Measurements from ENCODE around the gene PHYKPL.

Gene PHYKPL

DNA sequence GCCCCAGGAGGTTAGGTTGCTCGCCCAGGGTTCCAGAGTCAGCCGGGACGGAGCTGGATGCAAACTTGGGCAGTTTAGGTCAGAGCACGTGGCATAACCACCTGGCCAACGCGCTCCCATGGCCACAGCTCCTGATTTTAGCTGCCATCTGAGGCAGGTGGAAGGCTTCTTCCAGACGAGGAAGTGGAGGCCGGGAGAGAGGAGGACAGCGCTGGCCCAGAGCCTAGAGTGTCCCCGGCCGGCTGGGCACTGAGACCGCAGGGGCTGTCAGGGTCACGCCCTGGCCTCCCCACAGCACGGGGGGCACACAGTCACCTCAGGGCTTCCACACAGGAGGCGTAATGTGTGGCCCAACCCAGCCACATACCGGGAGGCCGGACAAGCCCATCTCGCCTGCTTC lies 16.1 kb upstream of the PHYKPL start:
- TF ChIP-seq, protein P1, sequence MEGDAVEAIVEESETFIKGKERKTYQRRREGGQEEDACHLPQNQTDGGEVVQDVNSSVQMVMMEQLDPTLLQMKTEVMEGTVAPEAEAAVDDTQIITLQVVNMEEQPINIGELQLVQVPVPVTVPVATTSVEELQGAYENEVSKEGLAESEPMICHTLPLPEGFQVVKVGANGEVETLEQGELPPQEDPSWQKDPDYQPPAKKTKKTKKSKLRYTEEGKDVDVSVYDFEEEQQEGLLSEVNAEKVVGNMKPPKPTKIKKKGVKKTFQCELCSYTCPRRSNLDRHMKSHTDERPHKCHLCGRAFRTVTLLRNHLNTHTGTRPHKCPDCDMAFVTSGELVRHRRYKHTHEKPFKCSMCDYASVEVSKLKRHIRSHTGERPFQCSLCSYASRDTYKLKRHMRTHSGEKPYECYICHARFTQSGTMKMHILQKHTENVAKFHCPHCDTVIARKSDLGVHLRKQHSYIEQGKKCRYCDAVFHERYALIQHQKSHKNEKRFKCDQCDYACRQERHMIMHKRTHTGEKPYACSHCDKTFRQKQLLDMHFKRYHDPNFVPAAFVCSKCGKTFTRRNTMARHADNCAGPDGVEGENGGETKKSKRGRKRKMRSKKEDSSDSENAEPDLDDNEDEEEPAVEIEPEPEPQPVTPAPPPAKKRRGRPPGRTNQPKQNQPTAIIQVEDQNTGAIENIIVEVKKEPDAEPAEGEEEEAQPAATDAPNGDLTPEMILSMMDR (IDR thresholded peaks at IDR 0.05) = no peak

DNA sequence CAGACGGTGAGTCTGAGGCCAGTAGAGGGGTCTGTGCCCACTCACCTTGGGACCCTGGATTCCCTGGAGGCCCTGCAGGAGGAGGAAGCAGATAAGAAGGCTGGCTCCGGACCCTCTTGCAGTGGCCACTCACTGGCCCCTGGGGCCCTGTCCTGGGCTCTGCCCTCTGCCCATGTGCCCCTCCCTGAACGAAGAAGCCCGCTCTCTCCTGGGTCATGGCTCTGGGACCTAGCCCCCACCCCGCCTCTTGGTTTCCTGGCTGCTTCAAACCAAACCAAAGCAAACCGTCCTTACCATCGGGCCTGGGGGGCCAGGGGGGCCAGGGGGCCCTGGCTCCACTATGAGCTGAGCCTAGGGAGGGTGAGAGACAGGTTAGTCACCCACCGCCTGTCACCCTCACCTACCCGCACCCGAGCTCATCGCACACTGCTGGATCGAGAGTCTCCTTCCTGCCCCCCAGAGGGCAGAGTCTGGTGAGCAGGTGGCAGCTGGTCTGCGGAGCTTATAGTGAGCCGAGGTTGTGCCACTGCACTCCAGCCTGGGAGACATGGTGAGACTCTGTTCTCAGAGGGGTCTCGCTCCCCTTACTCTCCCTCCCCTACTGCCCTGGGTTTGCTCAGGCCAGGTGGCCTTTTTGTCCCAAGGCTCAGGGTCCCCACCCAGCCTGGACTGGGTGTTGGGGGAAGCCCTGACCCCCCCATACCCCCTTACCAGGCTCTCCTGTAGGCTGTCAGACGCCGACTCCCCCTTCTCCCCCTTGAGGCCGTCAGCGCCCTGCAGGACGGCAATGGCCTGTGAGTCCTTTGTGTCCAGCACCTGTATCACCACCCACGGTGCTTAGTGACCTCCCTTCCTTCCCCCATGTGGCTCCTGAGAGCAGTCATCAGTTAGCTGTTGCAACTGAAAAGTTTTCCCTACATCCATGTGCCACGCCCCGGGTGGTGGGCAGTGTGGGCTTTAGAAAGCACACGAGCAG lies 15.2 kb upstream of the PHYKPL start:
- TF ChIP-seq, protein P1 (IDR thresholded peaks at IDR 0.05) = no peak

DNA sequence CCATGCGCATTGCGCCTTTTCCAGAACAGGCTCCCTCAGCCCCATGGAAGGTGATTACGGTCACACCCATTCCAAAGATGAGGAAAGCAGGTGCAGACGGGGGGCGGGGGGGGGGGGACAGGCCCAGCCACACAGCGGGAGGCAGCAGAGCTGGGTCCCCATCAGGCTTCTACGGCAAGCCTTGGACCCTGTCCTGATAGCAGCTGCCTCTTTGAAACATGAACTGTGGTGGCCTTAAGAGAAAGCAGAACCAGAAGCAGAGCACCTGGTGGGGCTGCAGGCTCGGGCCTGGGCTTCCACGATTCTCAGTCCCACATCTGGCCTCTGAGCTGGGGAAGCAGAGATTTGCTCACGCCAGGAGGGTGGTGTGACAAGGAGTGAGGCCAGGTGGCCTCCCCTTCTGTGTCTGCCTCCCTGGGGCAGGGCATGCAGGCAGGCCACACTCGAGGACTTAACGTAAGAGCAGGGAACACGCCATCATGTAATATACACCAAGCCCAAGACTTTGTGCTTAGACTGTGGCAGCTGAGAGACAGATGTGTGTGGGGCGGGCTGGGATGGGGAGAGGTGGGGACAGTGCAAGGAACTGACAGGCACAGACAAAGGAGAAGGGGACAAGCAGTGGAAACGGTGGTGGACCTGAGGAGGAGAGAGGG lies 14.2 kb upstream of the PHYKPL start:
- TF ChIP-seq, protein P1 (IDR thresholded peaks at IDR 0.05) = no peak

DNA sequence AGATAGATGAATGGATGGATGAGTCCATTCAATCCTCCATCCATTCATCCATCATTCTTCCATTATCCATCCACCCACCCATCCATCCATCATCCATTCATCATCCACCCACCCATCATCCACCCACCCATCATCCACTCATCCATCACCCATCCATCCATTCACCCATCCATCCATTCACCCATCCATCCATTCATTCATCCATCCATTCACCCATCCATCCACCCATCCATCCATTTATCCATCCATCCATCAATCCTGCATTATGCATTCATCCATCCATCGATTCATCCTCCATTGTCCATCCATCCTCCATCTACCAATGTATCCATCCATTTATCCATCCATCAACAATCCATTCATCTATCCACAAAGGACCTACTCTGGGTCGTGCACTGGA lies 12.8 kb upstream of the PHYKPL start:
- TF ChIP-seq, protein P1 (IDR thresholded peaks at IDR 0.05) = no peak

GRCh38 chr5:178244576-178244975 lies 12.0 kb upstream of the PHYKPL start:
- TF ChIP-seq, protein P1 (IDR thresholded peaks at IDR 0.05) = no peak

DNA sequence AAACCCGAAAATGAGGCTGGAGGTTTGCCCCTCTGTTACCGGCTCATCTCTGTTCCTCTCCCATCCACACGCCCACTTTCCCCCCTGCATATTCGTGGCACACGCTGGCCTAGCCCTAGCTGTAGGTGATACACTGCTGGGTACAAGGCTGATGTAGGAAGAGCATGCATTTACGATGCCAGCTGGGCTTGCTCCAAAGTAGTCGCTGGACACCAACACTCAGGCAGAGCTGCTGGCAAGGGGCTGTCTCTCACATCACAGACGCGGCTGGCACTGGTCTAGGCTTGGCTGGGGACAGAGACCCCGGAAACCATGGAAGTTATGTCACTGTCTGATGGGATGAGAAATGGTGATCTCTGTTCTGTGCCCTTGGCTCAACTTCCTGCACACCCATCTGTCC lies 9.8 kb upstream of the PHYKPL start:
- TF ChIP-seq, protein P1 (IDR thresholded peaks at IDR 0.05) = no peak

- TF ChIP-seq, protein P1 (IDR thresholded peaks at IDR 0.05) = no peak
Measured at GRCh38 chr5:178241688-178242231, 9.2 kb upstream of the PHYKPL start.

All from LNCAP (cell line).